NCI-H524 treated with DMSO at 0.1 percent for 48 hours (cell line): ENCODE measurements around the gene LDB2.
"Not testable (repeated sequence)": the region's sequence is repeated elsewhere in the genome, so short reads cannot be mapped to it uniquely, and the experiment has no call there.

ENCODE experiments used
- DNase-seq: peaks from one replicate; lab custom pipeline; 2025; lab: John Stamatoyannopoulos, UW

The LDB2 gene

GRCh38 chr4:16544869-16545268 lies 353.6 kb downstream of the LDB2 start:
- DNase-seq: no peak

- no peak for DNase-seq
Observed at GRCh38 chr4:16544251-16544721, 354.2 kb downstream of the LDB2 start.

GRCh38 chr4:16537926-16538325 lies 360.5 kb downstream of the LDB2 start:
- DNase-seq: no peak

GRCh38 chr4:16532240-16532970 lies 366.0 kb downstream of the LDB2 start:
- no peak for DNase-seq

GRCh38 chr4:16530688-16531635 lies 367.5 kb downstream of the LDB2 start:
- no peak for DNase-seq

- DNase-seq: peak; percentile 16
Observed at GRCh38 chr4:16524911-16525554, 373.4 kb downstream of the LDB2 start.

GRCh38 chr4:16524406-16524805 lies 374.0 kb downstream of the LDB2 start:
- DNase-seq: no peak

- not testable (repeated sequence) for DNase-seq
Observed at GRCh38 chr4:16523526-16523925, 374.9 kb downstream of the LDB2 start.

- DNase-seq: no peak
Observed at GRCh38 chr4:16521156-16521915, 377.1 kb downstream of the LDB2 start.

GRCh38 chr4:16516796-16517439 lies 381.5 kb downstream of the LDB2 start:
- DNase-seq: peak; percentile 71

- DNase-seq: no peak
Observed at GRCh38 chr4:16513876-16514275, 384.6 kb downstream of the LDB2 start.

GRCh38 chr4:16508968-16509367 lies 389.5 kb downstream of the LDB2 start:
- DNase-seq: no peak

- DNase-seq: no peak
Observed at GRCh38 chr4:16505726-16506125, 392.7 kb downstream of the LDB2 start.

GRCh38 chr4:16505267-16505666 lies 393.2 kb downstream of the LDB2 start:
- DNase-seq: no peak

- peak; percentile 79 for DNase-seq
Observed at GRCh38 chr4:16503421-16504100, 394.9 kb downstream of the LDB2 start.

- DNase-seq: no peak
Observed at GRCh38 chr4:16498978-16499377, 399.5 kb downstream of the LDB2 start.

GRCh38 chr4:16496501-16496900 lies 401.9 kb downstream of the LDB2 start:
- no peak for DNase-seq

- DNase-seq: no peak
Observed at GRCh38 chr4:16492872-16493271, 405.6 kb downstream of the LDB2 start.

GRCh38 chr4:16489226-16489625 lies 409.2 kb downstream of the LDB2 start:
- no peak for DNase-seq

- no peak for DNase-seq
Observed at GRCh38 chr4:16488084-16488483, 410.4 kb downstream of the LDB2 start.

- no peak for DNase-seq
Observed at GRCh38 chr4:16484711-16485110, 413.7 kb downstream of the LDB2 start.
